NCI-H2029 (cell line): ENCODE data around the gene SLAMF9.

Source experiments
- DNase-seq: peaks from one replicate; lab custom pipeline; 2025; lab: John Stamatoyannopoulos, UW

The SLAMF9 gene

GRCh38 chr1:159945483-159946241, 8.4 kb downstream of the SLAMF9 start, which contains the start of gene IGSF9:
TSS of gene IGSF9 (minus strand) at chr1:159945613. CDS start at chr1:159943454, 2,159 bp downstream.
- peak; percentile 73 for DNase-seq

DNA sequence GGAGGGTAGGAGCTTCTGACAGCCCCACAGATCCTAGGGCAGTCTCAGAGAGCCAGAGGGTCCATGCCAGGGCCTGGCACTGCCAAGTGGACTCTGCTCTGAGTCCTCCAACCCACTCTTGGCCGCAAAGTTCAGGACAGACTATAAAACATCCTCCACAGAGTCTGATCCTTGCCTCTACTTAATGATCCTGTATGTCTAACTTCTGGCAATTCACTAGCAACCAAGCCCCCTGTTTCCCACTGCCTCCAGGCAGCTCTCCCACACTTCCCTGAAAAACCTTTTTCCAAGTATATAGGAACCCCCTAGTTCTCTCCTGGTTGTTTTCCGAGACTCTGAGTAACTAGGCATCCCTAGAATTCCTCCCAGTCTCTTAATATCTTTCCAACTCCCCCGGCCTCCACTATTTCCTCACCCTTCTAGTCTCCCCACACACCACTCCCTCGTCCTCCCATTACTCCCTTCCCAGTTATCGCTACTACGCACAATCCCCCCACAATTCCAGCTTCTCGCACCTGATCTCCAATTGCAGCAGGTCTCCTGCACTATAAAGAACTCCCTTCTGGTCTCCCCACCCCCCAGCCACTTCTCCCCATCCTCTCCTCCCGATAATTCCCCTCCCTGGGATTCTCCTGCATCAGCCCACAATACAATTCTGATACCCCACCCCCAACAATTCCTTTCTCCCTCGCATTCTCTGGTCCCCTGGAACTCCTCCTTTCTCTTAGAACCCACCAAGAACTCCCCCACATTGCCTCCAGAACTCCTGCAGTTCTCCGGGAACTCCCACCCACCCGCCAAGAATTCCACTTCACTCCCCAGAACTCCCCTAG, 9.2 kb downstream of the SLAMF9 start:
- no peak for DNase-seq

DNA sequence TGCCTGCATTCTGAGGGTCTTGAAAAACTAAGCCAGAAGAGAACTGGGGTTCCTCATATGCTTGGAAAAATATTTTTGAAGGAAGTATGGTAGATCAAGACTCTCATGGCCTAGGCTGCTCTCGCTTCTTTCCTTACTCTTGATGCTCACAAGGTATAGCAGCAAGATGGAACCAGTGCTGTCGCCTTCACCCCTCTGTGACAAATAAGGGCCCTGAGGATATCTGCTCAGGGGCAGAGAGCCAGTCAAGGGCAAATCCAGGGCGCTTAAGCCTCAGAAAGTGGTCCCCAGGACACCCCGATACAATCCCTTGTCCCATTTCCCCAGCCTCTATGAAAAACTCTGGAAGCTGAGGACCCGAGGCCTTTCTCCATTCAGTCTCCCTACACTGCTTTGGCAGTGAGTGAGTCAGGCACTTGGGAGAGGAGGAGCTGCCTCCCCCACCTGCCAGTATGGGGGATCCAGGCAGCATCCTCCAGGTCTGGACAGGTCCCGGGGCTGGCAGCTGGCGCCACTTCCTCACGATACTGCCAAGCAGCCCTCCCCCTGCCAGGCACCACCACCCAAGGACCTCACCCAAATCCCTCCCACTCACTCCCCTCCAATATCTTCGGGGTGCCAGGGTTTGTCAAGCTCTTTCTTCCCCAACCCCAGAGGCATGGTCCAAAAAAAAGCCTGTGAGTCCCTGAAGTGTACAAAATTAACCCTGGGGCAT, 10.0 kb downstream of the SLAMF9 start:
- no peak for DNase-seq

- no peak for DNase-seq
Measured at GRCh38 chr1:159943278-159943640, 10.8 kb downstream of the SLAMF9 start.

DNA sequence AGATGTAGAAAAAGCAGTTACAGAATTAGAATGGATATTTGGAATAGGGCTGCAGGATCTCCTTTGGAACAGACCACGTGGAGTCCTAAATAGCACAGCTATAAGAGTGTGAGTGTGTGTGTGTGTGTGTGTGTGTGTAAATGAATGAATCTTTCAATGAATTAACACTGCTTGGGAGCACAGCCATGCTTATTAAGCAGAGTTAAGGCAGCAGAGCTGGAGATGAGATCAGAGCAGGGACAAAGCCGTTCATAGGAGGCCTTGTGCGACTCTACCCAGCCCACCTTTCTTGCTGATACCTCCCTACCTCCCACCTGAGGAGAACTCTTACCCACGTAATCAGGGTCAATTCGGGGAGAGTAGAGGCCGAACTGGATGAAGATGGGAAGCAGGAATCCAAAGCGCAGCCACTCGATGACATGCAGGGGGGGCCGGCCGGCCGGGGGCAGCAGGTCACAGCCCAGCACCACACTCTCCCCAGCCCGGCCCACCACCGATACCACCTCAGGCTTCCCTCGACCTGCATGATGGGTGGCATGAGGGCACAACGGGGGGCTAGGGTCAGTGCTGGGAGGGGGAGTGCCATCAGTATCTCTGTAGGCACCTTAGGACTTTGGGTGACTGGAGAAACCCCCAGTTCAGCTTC, 11.3 kb downstream of the SLAMF9 start:
- DNase-seq: no peak

DNA sequence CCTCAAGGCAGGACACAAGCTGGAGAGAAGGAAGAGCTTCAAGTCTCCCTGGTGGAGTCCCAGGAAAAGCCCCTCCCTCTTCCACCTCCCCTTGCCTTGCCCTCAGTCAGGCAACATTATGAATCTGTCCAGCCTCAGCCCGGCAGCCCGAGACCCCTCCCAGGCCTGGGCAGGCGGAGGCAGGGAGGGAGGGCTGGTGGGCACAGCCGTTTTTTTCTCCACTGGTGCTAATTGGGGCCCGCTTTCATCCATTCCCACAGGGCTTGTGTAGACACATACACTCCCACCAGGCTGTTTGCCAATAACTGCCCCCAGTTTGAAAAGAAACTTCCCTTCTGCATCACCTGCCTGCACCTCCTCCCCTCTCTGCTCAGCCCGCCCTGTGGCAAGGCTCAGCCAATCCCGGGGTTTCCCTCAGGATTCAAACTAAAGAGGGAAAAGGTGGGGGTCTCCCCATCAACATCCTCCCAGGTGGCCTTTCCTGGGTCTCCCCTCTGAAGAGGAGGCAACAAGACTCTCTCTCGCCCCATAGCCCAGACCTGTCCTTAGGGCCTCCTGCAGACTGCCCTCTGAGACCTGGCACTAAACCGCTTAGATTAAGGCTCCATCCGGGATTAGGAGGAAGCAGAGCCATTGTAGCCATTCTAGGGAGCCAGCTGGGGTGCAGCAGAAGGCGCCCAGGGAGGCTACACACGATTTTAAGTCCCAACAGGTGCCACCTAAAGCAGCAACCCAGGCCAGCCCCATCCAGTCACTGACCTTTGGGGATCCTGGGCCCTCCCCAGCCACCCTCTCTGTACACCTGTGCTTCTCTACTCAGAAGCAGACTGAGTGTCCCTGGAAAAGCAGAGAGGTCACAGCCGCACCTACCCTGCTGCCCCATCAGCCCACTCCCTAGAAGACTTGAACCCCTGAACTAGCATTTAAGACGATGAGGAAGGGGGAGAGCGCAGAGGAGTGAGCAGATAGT, 12.2 kb downstream of the SLAMF9 start:
- DNase-seq: no peak

DNA sequence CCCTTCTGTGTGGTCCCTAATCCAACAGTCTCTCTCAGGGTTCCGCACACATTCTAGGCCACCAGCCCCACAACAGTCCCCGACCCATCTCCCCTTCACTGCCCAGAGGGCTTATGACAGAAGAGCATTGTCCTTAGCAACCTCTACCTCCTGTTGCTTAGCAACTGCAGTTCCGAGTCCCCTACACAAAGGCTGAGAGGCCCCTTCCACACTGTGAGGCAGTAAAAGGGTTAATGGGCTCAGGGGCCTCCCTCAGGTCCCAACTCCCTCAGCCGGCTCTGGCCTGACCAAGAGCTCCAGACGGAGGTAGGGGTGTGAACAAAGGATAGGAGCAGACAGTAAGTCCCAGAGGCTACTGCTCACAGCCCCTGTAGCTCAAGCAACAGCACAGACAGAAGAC, 12.9 kb downstream of the SLAMF9 start:
- no peak for DNase-seq

DNA sequence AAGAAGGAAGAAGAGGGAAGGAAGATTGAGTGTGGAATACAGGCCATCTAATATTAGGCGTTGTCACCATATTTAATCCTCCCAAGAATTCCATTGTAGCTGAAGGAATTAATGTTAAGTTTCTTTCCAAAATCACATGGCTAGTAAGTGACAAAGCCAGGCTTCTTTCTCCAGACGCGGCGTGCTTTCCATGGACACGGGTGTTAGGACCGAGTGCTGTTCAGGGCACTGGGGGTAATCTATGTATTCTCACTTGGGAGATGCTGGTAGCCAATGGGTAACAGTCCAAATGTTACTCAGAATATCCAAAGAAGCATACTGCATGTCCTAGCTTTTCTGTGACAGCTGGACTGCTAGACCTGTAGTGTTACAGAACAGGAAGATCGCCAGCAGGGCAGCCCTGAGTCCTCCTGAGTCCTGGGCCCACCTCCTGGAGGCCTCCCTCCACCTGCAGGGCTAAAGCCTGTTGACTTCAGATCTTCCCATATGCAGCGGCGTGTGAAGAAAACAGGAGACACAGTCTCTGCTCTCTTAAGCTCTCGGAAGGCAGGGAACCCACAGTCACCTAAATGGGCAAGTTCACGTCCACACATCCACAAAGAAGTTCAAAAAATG, 13.9 kb downstream of the SLAMF9 start:
- DNase-seq: no peak

DNA sequence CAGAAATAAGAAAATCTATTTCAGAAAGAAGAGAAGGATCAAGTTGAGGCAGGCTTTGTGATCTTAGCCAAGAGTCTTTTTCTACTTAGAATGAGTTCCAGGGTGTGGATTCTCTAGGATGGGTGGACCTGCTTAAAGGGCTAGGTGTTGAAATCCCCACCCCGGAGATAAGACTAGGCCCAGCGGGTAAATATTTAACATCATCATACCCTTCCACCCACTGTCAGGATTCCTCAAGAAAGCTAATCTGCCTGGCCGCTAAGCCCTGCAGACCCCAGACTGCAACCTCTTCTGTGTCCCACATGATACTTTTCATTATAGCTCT, 14.4 kb downstream of the SLAMF9 start:
- no peak for DNase-seq

- DNase-seq: no peak
Measured at GRCh38 chr1:159938905-159939677, 14.9 kb downstream of the SLAMF9 start.

GRCh38 chr1:159938211-159938852, 15.7 kb downstream of the SLAMF9 start:
- DNase-seq: no peak

GRCh38 chr1:159937054-159937750, 16.8 kb downstream of the SLAMF9 start:
- no peak for DNase-seq

GRCh38 chr1:159936273-159936904, 17.6 kb downstream of the SLAMF9 start:
- peak; percentile 42 for DNase-seq

GRCh38 chr1:159935719-159936272, 18.2 kb downstream of the SLAMF9 start:
- no peak for DNase-seq

DNA sequence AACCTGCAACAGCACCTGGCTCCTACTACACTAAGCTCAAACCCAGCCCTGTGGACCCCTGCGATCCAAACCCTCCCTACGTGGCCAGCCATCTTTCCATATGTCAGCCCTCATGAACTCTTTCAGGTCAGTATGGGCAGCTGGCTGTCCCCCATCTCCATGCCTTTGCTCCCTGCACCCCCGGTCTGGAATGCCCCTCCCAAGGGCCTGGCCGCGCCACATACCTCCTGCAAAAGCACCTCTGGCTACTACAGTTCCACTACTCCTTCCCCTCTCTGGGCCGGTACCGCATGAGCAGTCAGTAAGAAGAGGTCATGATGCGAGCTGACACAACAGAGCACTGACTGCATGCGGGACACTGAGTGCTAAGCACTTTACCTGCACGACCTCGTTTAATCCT, 18.7 kb downstream of the SLAMF9 start:
- no peak for DNase-seq

GRCh38 chr1:159934136-159935039, 19.6 kb downstream of the SLAMF9 start:
- DNase-seq: no peak

GRCh38 chr1:159933347-159933746, 20.7 kb downstream of the SLAMF9 start:
- no peak for DNase-seq
